ENCODE data around the gene DNAJC21.

GRCh38 chr5:34924462-34924765 is 4.9 kb upstream of the DNAJC21 start:
- no peak for TF ChIP-seq POLR2A (IDR thresholded peaks at IDR 0.05; ENCODE audit: low read length)
- no peak for TF ChIP-seq EP300 (IDR thresholded peaks at IDR 0.05)
- no peak for TF ChIP-seq BHLHE40 (IDR thresholded peaks at IDR 0.05; ENCODE audit: low read depth, low read length)
- TF ChIP-seq CTCF (IDR thresholded peaks at IDR 0.05): no peak
- TF ChIP-seq ZNF302 (CRISPR knock-in tag; IDR thresholded peaks at IDR 0.05): no peak
- TF ChIP-seq, protein P1, sequence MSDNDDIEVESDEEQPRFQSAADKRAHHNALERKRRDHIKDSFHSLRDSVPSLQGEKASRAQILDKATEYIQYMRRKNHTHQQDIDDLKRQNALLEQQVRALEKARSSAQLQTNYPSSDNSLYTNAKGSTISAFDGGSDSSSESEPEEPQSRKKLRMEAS (IDR thresholded peaks at IDR 0.05): no peak
- no peak for TF ChIP-seq MYC (IDR thresholded peaks at IDR 0.05; ENCODE audit: borderline replicate concordance, low read length)
- TF ChIP-seq ZC3H11A (IDR thresholded peaks at IDR 0.05): no peak
- no peak for TF ChIP-seq NR3C1 (IDR thresholded peaks at IDR 0.05)
- TF ChIP-seq JUNB (IDR thresholded peaks at IDR 0.05): no peak
- no peak for TF ChIP-seq TP53 (CRISPR knock-in tag; IDR thresholded peaks at IDR 0.05)
